Renal cortical epithelial cell (primary cell): ENCODE data around the gene CTNNA3. TPM values are rescaled to one million over a fixed set of nuclear protein-coding genes. Genes with fewer than 3 reads are reported as not detected.

Experiments used
- DNase-seq: peaks from one replicate; pipeline ENCODE4 v3.0.0-alpha.2; 2011; ENCODE audit warnings: low read depth
- total RNA-seq: library from RNA; depleted of rRNA; stranded (reverse); fragments of >200 nt; gene quantifications from 2 replicates; pipeline ENCODE4 v1.2.3, GENCODE V29; 2014

CTNNA3 gene
- total RNA-seq, 1 donor from 2014 or later, result under 0.01 TPM

DNA sequence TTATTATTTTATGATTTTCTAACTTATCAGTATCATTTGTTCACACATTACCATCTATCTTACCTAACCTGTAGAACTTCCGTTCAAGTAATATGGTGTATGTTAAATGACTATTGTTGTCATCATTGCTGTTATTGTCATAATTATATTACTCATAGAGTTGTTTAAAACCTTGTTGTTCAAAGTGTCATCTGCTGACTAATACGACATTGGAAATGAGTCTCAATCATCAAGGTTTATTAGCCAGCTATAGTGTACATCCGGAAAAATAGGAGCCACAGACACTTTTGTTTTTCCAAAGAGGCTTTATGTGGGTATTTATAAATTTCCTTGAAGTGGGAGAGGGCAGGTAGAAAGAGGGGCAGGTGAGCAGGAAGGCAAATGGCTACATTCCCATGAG, 1157.1 kb downstream of the CTNNA3 start:
- no peak for DNase-seq

DNA sequence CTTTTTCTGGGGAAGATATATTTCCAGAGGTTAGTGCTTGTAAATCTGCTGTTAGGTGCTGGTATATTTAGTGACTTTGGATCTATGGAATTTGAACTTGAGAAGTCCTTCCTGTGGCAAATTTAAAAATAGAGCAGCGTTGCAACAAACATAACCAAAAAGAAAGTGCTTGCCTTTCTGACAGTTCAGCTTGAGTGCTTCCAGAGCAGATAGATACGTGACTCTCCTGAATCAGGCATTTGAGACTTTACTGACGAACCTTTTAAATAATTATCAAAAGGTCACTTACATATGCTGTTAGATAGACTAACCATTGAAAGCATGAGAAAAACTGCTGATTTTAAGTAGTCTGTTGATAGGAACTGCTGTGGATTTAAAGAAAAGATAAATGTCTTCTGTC, 1157.6 kb downstream of the CTNNA3 start:
- DNase-seq, result no peak

DNA sequence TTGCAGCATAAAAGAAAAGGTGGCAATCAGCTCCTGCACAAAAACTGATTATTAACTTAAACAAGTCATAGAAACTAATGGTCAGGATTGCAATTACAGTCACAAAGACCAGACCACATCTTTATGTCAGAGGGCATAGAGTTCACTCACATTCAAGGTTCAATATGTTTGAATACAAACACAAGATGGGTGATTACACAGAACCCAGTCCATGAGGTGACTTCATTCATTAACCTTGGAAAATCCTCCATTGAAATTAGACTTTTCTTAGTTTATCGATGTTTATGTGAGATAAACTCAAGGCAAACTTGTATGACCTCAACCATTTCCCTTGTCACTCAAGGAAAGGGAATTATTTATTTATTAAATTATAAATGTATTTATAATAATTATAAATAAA, 1158.8 kb downstream of the CTNNA3 start:
- DNase-seq, result no peak

DNA sequence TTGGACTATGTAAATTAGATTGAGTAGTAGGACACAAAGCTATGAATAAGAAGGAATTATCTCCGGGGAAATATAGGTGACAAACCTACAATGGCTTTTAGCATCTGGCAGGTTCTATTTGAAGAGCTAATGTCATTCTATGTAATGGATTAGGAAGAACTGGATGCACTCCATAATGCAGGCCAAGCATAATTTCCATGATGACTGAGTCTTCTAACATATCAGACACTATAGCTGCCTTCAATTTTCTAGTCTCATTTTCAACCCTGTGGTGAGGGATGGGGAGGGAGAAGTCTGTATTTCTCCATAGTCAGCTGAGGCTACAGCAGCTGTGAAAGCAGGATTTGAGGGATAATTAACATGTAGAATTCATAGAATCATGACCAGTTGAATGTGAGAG, 1160.6 kb downstream of the CTNNA3 start:
- no peak for DNase-seq

DNA sequence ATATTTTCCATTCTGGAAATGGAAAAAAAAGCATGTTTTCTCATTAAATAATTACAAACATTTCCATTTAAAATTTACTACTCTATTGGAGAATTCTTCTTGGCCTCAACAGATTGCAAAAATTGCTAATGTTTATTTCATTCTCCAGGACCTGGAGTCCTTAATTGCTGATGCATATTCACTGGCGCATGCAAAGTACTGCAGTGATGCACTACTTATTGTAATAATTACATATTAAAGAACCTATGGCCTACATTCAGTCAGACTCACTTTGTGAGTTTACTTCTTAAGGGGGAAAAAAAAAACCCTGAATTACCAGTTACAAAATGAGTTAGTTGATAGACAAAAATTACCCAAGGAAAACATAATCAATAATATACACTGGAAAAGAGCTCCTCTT, 1161.1 kb downstream of the CTNNA3 start:
- no peak for DNase-seq

DNA sequence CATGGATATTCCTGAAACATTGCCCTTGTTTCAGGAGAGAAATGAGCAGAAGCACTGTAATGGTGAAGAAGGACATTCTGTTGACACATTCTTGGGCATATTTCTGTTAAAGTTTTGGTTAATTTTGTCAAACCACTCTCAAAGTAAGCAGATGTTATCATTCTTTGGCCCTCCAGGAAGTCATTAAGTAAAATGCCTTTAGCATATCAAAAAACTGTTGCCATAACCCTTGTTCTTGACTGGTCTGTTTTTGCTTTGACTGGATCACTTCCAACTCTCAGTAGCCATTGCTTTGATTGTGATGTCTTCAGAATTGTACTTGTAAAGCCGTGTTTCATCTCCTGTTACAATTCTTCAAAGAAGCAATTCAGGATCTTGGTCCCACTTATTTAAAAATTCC, 1174.5 kb downstream of the CTNNA3 start:
- DNase-seq, result no peak

DNA sequence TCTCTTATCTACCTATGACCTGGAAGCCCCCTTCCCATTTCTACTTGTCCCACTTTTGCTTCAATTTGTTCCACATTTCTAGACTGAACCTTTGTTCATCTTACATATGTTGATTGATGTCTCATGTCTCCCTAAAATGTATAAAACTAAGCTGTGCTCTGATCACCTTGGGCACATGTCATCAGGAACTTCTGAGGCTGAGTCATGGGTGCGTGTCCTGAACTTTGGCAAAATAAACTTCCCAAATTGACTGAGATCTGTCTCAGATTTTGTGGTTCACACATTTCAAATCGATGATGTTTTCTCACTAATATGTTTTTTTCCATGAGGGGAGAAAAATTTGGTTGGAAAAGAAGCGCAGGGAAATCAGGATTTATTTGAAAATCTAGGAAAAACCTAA, 1176.4 kb downstream of the CTNNA3 start:
- no peak for DNase-seq

DNA sequence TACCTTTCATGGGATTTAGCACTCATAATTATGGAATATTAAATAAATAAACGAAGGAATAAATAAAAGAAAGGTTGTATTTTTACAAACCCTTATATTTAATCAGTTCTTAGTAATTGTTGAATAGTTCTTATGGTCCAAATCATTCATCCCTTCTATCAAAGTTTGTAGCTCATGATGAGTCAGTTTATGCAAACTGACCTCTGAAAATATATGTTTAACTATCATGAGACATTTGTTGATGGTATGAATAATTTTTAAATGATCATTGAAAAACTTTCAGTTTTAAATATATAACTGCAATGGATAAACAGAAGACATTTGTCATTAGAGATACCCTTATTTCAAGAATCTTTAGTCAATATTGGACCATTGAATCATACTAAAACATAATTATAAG, 1181.3 kb downstream of the CTNNA3 start:
- DNase-seq, result no peak

DNA sequence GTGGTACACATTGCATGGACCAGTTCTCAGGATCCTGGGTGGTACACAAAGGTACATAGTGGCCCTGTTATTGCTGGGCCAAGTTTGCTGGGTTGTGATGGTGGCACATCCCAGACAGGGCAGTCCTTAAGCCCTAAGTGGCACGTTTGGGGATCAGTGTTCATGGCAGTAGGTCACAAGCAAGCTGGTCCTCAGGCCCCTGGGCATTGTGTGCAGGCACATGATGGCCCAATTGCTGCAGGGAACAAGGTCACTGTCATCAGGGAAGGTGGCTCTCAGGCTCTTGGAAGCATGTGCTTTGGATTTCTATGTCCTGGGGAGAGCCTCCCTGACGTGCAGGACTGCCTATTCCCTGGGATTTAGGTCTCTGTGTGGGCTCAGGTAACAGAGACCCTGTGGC, 1182.5 kb downstream of the CTNNA3 start:
- DNase-seq, result no peak

DNA sequence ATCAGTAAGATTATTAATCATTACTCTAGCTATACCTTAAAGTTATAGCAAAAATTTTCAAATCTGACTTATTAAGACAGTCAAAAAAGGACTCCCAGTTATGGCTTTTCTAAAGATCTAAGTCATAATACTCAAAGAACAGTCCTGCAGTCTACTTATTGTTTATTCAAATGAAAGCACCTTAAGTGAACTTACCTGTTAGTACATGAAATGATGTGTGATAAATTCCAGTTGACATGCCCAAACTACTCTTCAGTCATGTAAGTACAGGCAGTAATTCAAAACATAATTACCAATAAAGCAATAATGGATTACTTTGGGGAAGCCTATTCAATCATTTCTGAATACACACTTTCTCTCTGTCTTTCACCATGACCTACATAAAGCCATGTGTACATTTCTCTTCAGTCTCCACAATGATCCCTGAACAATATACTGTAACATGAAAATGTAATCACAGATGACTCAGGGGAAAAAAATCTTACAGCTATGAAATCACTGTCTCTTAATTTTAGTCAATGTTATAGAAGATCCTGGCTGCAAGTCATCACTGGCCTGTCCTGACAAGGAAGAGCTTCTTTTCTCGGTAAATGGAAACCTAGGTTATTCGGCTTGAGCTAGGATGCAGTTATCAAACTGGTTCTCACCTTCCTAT, 1190.9 kb downstream of the CTNNA3 start:
- no peak for DNase-seq

DNA sequence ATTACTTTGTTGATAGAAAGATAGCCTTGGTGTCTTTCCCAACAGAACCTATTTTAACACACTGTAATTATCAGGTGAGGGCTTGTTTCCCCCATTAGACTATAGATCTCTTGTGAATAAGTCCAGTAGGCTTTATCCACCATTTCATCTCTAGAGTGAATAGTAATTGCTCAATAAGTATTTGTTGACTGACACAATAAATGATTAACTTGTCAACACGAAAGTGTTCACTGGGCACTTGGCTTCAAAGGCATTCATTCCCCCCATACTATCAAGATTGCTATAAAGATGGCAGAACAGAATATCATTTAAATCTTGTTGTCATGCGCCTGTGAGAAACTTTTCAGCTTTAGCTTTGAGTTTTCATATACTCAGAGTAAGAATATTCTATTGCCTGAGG, 1194.6 kb downstream of the CTNNA3 start:
- DNase-seq, result no peak

DNA sequence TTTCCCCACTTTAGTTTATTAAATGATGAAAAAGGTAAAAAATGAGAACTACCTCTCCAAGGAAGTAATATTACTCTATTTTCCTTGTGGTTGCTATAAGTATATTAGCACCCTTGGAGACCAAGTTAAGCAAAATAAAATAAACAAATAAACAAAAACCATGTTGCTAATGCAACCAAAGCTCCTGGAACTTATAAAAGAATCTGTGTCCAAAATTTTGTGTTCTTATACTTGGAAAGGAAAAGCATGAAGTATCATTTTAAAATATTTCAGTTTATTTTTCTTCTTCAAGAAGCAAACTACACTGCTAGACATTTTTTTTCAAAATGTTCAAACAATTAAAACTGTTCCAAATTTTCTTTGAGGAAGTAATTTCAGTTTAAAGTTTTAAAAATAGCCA, 1212.0 kb downstream of the CTNNA3 start:
- DNase-seq, result no peak

DNA sequence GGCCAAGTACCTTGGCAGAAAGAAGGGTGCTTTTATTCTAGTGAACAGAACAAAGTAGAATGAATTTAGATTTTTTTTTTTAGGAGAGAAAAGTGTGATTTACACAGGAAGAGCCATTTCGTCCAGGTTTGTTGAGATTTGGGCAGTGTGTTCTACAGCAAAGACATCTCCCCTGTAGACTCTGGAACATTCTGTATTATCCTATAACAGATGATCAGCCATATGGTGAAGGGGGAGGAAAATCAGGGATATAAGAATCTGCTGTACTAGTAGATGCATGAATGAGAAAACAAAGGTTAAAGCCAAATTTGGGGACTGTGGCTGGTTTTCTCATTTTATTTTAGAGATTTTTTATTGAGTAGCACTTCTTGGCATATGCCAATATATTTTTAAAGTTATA, 1223.8 kb downstream of the CTNNA3 start:
- no peak for DNase-seq

DNA sequence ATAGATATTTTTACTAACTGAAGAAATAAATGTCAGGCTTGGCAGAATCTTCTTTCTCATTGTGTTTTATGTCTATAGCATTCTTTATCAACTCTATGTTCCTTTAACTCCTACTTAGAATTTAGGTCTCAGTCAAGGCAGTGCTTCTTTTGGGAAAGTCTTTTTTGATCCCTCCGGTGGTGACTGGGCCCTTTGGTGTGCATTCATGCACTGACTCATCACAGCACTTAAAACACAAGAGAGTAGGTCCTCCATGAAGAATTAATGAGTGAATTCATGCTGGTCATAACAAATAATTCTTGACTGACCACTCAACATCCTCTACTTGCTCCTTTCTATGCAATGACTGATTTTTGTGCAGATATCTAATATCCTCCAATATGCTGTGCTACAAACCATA, 1229.0 kb downstream of the CTNNA3 start:
- no peak for DNase-seq

DNA sequence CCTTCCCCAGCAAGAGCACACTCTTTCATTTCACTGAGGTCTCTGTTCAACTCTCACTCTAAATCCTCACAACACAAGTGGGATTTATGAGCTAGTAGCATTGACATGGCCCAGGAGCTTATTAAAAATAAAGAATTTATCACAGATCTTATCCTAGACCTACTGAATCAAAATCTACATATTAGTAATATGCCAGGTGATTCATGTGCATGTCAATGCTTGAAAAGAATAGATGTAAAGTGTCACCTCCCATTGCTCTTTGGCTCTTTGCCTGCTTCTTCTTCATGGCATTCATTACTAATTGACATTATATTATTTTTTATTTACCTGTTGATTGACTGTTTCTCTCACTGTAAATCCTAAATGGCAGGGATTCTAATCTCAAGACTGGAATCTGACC, 1229.4 kb downstream of the CTNNA3 start:
- DNase-seq, result no peak

DNA sequence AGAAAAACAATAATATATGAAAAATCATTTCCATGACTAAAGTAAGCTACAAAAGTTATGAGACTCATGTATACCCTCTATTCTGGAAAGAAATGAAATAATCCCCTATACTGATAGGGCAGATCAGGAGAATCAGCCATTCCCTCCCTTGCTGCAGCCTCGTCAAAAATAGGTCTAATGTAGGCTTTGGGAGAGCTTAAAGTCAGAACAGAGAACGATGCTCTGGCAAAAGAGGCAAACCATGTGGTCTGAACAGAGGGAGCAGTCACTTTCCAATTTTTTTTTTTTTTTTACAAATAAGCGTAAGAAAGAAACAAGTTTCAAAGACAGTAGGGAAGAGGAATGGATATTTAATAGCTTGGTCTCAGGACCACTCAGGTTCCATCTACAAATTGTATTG, 1232.4 kb downstream of the CTNNA3 start:
- DNase-seq, result no peak

DNA sequence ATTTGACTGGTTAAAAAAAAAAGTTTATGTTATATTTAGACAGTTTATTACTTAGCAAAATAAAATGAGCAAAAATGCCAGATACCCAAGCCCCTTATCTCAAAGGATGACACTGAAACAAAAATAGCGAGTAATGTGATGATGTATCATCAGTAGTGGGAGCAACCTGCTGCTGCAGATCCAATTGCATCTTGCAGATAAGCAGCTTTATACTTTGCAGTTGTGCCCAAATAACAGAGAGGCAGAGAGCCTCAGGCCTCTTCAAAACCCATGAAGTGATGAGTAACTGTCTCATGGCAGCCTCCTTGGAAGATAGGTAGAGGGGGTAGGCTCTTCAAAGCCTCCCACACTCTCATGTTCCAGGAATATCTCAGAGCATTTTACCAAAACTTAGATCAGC, 1238.4 kb downstream of the CTNNA3 start:
- no peak for DNase-seq

DNA sequence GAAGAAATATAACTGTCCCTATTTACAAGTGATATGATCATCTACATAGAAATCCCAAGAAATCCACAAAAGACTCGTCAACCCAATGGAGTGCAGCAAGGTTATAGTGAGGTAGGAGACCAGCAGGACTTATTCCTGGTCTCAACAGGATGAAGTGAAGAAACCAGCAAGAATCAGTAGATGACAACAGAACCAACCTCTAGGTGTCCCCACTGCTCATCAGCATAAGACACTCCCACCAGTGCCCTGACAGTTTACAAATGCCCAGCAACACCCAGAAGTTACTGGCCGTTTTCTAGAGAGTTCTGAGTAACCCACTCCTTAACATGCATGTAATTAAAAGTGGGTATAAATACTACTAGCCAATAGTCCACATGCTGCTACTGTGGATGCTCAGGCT, 1240.7 kb downstream of the CTNNA3 start:
- DNase-seq, result no peak

DNA sequence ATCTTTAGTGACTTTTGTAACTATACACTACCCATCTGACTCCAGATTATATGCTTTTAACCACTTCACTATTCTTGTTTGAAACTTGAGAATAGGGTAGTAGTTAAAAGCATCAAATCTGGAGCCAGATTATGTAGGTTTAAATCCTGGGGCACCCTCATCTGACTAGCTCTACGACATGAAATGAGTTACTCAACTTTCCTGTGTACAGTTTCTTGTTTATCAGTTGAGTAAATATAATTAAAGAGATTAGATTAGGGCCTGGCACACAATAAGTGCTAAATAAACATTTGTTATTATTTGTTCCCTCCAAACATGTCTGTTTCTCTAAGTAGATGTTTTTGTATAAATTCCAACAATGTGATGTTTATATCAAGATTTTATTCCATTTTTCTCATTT, 1255.4 kb downstream of the CTNNA3 start:
- no peak for DNase-seq

DNA sequence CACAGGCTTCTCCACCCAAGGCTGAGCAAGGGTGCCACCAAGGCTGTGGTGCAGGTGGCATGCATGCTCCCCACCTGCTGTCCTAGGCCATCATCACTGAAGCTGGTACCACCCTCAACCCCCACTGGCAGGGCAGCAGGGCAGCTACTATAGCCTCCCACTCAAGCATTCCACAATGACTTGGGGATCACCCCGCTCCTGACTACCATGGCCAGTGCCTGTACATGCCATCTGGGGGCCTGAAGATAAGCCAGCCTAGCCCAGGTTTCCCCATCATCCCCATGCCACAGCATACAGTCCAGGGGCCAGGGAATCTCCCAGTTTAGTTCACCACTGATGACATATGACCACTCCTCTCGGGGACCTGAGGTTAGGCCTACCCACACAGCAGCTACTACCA, 1281.1 kb downstream of the CTNNA3 start:
- DNase-seq, result no peak

DNA sequence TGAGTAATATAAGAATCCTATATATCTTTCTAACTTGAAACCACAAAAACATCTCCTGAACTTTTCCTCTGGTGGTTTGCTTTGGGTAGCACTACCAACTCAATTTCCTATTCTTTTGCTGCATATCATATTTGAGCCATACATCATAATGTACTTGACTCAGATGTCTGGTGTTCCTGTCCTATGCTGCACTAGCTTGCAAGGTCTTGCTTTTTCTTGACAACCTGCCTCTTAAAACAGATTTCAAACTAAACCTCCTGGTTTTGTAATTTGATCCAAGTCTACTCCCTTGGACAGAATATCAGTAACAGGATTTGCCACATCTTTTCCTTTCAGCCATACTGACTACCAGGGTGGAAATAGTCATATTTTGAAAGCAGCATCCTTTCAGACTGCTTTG, 1290.4 kb downstream of the CTNNA3 start:
- no peak for DNase-seq

DNA sequence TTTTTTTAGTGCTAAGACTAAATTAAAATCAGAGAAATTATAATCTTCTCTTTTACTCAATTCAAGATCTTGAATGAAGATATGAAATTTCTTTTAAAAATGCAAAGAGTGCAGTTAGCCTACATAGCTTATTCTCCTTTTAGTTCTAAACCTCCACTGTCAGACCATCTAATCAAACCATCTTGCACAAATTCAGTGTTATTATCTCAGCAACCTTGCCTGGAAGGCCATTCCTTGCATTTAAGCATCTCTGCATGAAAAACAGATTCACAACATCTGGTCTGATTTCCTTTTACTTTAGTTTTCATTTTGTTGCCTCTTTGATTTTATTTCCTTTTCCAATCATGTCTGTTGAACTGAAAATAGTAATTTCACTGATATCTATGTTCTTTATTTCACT, 1297.3 kb downstream of the CTNNA3 start:
- no peak for DNase-seq

DNA sequence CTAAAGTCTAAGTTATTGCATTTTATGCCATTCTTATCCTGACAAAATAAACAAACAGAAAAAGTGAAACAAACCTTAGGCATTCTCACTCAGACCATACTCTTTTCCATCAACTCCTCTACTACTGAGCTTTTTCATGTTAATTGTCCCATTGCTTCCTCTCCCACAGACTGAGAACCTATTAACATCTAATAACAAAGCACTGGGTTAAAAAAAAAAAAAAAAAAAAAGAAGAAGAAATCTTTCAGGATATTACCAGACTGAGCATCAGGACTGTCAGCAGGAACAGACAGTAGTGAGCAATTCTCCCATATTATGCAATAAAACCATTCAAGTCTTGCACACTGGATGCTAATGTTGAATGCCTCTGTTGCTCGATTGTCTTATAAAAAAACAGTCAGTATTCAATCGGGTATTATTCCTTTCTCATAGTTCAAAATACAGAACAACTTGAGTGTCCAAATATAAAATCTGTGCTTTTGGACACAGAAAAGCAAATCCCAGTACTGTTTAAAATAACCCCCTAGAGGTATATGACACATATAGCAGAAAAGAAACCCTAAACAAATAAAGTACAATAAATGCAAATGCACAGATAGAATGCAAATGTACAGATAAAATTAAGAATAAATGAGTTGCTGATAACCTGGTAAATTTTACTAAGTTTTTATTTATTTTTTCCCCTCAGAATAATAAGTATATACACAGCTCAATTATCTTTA, 1301.5 kb downstream of the CTNNA3 start:
- no peak for DNase-seq

DNA sequence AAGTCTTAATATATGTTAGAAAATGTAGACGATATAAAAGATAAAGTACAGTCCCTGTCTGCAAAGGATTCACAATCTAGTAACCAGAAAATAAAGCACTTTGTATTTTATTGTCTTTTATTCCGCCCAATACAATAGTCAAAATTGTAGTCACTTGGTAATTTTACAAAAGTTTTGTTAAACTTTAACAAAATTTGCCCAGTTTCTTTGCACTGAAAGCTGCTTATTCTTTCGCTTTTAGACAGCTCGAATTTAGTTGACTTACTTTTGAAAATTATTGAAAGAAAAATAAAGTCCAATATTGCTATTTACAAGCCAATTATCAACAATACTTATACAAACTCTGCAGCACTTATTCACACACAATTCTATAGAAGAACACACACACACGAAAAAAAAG, 1305.1 kb downstream of the CTNNA3 start:
- no peak for DNase-seq
